Measurements from ENCODE around the gene PDE3A.
A peak's percentile ranks its signal among the peaks of the same experiment; 100 is the strongest.

The PDE3A gene

DNA sequence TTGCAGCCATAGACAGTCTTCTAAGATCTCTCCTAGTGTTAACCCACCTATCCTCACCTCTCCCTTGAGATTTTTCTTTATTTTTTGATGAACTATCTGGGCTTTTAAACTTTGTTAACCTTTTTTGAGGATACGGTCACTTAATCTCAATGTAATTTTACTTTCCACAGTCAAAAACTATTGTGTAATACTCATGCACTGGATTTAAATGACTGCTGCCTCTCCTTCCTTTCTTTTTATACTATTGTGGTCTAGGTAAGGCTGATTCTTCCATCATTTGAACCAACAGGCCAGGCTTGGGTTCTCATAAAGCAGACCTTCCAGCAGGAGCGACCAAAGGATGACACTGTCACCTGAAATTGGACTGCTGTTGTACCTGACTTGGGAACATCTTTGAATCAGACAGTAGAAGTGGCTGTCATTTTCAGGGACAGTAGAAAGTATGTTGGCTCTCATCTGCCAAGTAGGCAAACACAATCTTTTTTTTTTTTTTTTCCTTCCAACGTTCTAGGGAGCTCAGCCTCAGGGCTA, 689 bp upstream of the PDE3A start:
- H3K27me3 ChIP-seq (replicated peaks; ENCODE audit: insufficient read depth, low read length) = no peaks in the 10 kb centered on the region
- H3K79me2 ChIP-seq (ENCODE audit: low read length) = no peaks in the 10 kb centered on the region
- H4K20me1 ChIP-seq (ENCODE audit: insufficient read depth, low read length) = no peaks in the 10 kb centered on the region
- H3K36me3 ChIP-seq (replicated peaks; ENCODE audit: insufficient read depth, low read length) = no peaks in the 10 kb centered on the region
- H3K4me1 ChIP-seq (ENCODE audit: low read length) = no peaks in the 10 kb centered on the region
- H3K4me3 ChIP-seq (ENCODE audit: low read length) = peak overlapping the region; percentile 62
- no peaks in the 10 kb centered on the region for H3K9me2 ChIP-seq (replicated peaks; ENCODE audit: insufficient read depth, low read length)
- no peak for DNase-seq
- 0 out of 2 replicates have a peak overlapping the region, but pooled peaks have one; percentile 80 for H2AFZ ChIP-seq (ENCODE audit: low read length)
- H3K9me3 ChIP-seq (replicated peaks; ENCODE audit: insufficient read depth, low read length) = no peaks in the 10 kb centered on the region
- no peaks in the 10 kb centered on the region for H3F3A ChIP-seq (ENCODE audit: insufficient read depth, low read length)
- TF ChIP-seq EZH2 (optimal IDR thresholded peaks at IDR 0.05; ENCODE audit: low read depth, low read length) = no peak
- TF ChIP-seq EZH2phosphoT487 (IDR thresholded peaks at IDR 0.05; ENCODE audit: low read length) = no peak
- TF ChIP-seq CTCF (IDR thresholded peaks at IDR 0.05; ENCODE audit: low read length) = no peak
- H3K4me2 ChIP-seq (ENCODE audit: low read depth, low read length) = peak overlapping the region; percentile 92; the same call in 1 of the 2 replicates
- H3K27ac ChIP-seq (ENCODE audit: low read length) = no peak overlapping the region
- no peak overlapping the region for H3K9ac ChIP-seq (ENCODE audit: low read length)

DNA sequence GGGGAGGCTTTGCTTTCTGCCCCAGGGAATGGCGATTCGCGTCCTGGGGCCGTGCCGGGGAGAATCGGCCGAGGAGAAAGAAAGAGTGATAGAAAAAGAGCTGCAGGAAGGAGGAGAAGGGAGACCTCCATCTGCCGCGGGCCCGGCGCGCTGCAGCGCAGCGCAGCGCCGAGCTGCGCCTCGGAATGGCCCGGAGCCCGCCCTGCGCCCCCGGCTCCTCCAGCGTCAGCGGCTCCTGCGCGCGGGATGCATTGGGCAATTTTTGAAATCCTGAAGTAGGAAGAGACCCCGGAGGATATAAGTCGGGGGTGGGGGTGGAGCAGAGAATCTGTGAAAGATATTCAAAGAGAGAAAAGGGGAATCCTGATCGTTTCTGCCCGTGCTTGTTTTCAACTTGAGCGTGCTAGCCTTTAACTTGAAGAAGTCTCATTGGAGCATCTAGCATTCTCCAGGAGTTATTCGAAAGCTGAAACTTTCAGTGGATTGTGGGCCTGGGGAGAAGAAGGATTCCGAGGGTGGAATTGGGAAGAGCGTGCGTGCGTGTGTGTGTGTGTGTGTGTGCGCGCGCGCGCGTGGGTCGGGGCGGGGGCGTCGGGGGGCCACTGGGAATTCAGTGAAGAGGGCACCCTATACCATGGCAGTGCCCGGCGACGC, 441 bp downstream of the PDE3A start:
- H3K27ac ChIP-seq (ENCODE audit: low read length) = no peak overlapping the region
- H2AFZ ChIP-seq (ENCODE audit: low read length) = peak overlapping the region; percentile 80
- no peak overlapping the region for H3K9ac ChIP-seq (ENCODE audit: low read length)
- no peaks in the 10 kb centered on the region for H3K4me1 ChIP-seq (ENCODE audit: low read length)
- H3K36me3 ChIP-seq (replicated peaks; ENCODE audit: insufficient read depth, low read length) = no peaks in the 10 kb centered on the region
- H3K9me3 ChIP-seq (replicated peaks; ENCODE audit: insufficient read depth, low read length) = no peaks in the 10 kb centered on the region
- H3K9me2 ChIP-seq (replicated peaks; ENCODE audit: insufficient read depth, low read length) = no peaks in the 10 kb centered on the region
- no peak for DNase-seq
- H4K20me1 ChIP-seq (ENCODE audit: insufficient read depth, low read length) = no peaks in the 10 kb centered on the region
- H3K27me3 ChIP-seq (replicated peaks; ENCODE audit: insufficient read depth, low read length) = no peaks in the 10 kb centered on the region
- TF ChIP-seq CTCF (IDR thresholded peaks at IDR 0.05; ENCODE audit: low read length) (no peak), EZH2phosphoT487 (IDR thresholded peaks at IDR 0.05; ENCODE audit: low read length) (no peak), EZH2 (optimal IDR thresholded peaks at IDR 0.05; ENCODE audit: low read depth, low read length) (no peak)
- H3K4me3 ChIP-seq (ENCODE audit: low read length) = peak overlapping the region; percentile 62
- H3K79me2 ChIP-seq (ENCODE audit: low read length) = no peaks in the 10 kb centered on the region
- peak overlapping the region; percentile 92 for H3K4me2 ChIP-seq (ENCODE audit: low read depth, low read length)
- H3F3A ChIP-seq (ENCODE audit: insufficient read depth, low read length) = no peaks in the 10 kb centered on the region

- no peaks in the 10 kb centered on the region for H3K9me3 ChIP-seq (replicated peaks; ENCODE audit: insufficient read depth, low read length)
- peak overlapping the region; percentile 62 for H3K4me3 ChIP-seq (ENCODE audit: low read length)
- no peaks in the 10 kb centered on the region for H3K9me2 ChIP-seq (replicated peaks; ENCODE audit: insufficient read depth, low read length)
- no peaks in the 10 kb centered on the region for H3K36me3 ChIP-seq (replicated peaks; ENCODE audit: insufficient read depth, low read length)
- no peaks in the 10 kb centered on the region for H3K79me2 ChIP-seq (ENCODE audit: low read length)
- H3K27ac ChIP-seq (ENCODE audit: low read length) = no peak overlapping the region
- peak overlapping the region; percentile 92 for H3K4me2 ChIP-seq (ENCODE audit: low read depth, low read length)
- no peaks in the 10 kb centered on the region for H3F3A ChIP-seq (ENCODE audit: insufficient read depth, low read length)
- H2AFZ ChIP-seq (ENCODE audit: low read length) = 0 out of 2 replicates have a peak overlapping the region, but pooled peaks have one; percentile 19
- no peak for DNase-seq
- no peak overlapping the region for H3K9ac ChIP-seq (ENCODE audit: low read length)
- TF ChIP-seq EZH2 (optimal IDR thresholded peaks at IDR 0.05; ENCODE audit: low read depth, low read length) = no peak
- no peak for TF ChIP-seq EZH2phosphoT487 (IDR thresholded peaks at IDR 0.05; ENCODE audit: low read length)
- TF ChIP-seq CTCF (IDR thresholded peaks at IDR 0.05; ENCODE audit: low read length) = no peak
- H3K27me3 ChIP-seq (replicated peaks; ENCODE audit: insufficient read depth, low read length) = no peaks in the 10 kb centered on the region
- no peaks in the 10 kb centered on the region for H3K4me1 ChIP-seq (ENCODE audit: low read length)
- no peaks in the 10 kb centered on the region for H4K20me1 ChIP-seq (ENCODE audit: insufficient read depth, low read length)
These were observed 1.1 kb downstream of the PDE3A start for GRCh38 chr12:20369305-20370013.
